GM13976 (cell line): ENCODE data around the gene NPAS3.

Experiments used
- DNase-seq: peaks from one replicate; pipeline ENCODE4 v3.0.0; 2012; ENCODE audit warnings: low spot score
- in situ Hi-C: fragments of 300-500 bp; cut with MboI; formaldehyde crosslinking; loops from one replicate; pipeline ENCODE4 v1.12.0; 2022; ENCODE audit warnings: low sequenced_read_pairs, mixed read lengths, inconsistent platforms; ENCODE audit not compliant: unreplicated experiment
- TF ChIP-seq, protein P1 (sequence below): IDR thresholded peaks from 2 replicates; pipeline ENCODE4 v1.5.1; 2012; ENCODE audit warnings: borderline replicate concordance, mild to moderate bottlenecking; ENCODE audit not compliant: insufficient read depth; ENCODE audit errors: extremely low read depth, missing control alignments, control extremely low read depth

NPAS3 gene

DNA sequence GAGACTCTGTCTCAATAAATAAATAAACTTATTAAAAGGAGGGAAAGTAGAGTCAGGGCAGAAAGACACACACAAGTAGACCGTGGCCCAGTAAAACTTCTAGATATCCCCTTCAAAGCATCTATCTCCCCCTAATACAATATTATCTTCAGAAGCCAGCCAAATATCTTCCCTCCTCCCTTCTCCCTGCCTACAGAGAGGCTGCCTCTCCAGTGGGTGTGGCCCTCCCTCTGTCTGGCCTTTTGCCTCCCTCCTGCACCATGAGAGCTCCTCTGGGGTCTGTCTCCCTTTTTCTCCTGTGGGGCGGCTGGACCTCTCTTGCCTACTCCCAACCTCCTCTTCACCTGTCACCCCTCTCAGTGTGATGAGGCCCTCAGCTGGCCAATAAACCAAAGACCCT, 873.0 kb downstream of the NPAS3 start:
- TF ChIP-seq, protein P1, sequence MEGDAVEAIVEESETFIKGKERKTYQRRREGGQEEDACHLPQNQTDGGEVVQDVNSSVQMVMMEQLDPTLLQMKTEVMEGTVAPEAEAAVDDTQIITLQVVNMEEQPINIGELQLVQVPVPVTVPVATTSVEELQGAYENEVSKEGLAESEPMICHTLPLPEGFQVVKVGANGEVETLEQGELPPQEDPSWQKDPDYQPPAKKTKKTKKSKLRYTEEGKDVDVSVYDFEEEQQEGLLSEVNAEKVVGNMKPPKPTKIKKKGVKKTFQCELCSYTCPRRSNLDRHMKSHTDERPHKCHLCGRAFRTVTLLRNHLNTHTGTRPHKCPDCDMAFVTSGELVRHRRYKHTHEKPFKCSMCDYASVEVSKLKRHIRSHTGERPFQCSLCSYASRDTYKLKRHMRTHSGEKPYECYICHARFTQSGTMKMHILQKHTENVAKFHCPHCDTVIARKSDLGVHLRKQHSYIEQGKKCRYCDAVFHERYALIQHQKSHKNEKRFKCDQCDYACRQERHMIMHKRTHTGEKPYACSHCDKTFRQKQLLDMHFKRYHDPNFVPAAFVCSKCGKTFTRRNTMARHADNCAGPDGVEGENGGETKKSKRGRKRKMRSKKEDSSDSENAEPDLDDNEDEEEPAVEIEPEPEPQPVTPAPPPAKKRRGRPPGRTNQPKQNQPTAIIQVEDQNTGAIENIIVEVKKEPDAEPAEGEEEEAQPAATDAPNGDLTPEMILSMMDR: no peak
- DNase-seq: no peak
- in situ Hi-C loops: no loop called here

DNA sequence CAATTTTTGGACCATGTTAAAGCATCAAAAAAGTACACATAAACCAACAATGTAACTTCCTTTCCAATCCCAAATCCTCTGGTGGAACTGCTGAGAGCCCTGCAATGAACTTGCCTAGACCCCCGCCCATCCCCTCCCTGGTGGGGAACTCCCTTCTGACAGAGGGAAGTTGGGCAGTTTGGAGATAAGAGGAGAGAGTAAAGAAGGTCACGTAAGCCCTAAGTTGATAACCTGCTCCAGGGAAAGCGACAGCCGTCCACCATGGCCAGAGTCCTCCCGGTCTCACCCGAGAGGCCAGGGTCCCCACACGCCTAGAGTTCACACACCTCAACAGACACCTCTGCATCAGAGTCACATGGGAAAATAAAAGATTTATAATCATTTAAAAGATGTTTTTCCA, 873.5 kb downstream of the NPAS3 start:
- in situ Hi-C loops: no loop called here
- DNase-seq: no peak
- TF ChIP-seq, protein P1: no peak

DNA sequence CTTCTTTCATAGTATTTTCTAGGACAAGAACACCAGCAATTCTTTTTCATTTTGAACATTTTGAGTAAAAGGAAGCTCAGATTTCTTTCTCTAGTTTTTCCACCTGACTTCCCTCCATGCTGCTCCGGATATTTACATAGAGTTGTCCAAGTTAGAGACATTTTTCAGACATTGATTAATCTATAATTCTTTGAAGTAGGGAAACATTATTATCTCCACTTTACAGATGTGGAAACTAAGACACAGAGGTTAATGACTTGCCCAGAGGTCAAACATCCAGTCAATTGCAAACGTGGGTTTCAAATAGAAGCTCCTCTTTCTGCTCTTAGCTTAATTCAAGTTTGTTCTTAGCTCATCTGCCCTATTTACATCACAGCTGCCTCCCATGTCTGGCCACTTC, 873.9 kb downstream of the NPAS3 start:
- in situ Hi-C loops: no loop called here
- TF ChIP-seq, protein P1: no peak
- DNase-seq: no peak

DNA sequence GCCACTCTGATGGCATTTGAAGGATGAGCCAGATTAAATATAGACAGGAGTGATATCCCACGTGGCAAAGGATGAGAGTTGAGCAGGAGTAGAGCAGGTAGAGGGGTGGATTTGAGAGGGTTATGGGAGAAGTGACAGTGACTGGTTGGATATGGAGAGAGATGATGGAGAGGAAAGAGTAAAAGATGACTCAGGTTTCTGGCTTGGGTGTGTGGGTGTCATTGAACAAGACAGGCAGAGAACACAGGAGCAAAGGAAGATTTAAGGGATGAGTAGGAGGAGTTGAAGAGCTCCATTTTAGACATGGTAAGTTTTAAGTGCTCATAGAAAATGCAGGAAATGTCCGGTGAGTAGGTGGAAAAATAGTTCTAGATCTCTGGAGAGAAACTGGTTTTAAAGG, 875.3 kb downstream of the NPAS3 start:
- DNase-seq: no peak
- in situ Hi-C loops: no loop called here
- TF ChIP-seq, protein P1: no peak

DNA sequence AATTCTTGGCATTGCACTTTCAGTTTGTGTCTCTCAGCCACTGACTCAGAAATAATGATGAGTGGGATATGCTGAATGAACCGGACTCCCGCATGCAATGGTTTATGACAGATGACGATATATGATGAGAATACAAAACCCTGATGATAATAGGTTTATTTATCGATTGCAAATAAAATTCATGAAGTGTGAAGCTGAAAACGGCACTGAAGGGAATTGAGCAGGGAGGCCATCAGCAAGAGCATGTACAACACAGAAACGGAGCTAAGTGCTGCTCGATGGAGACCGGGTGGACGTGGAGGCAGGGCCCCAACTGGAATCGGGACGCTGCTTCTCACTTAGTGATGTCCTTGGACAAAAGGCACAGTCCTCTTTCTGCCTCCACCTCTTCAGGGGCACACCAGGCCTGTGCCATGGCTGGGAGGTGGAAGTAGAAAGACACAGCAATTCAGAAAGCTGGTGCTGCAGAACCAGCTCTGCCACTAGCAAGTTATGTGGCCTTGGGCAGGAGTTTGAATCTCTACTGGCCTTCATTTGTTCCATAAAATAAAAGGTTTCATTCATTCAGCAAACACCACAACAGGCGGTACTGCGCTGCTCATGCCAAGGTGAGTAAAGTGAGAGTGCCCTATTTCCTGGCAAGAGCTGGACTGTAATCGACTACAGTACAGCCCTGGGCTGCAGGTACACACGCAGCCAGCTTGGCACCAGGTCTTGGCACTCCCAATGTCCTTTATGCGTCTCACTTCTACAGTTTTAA, 895.2 kb downstream of the NPAS3 start:
- TF ChIP-seq, protein P1: no peak
- in situ Hi-C loops: no loop called here
- no peak for DNase-seq

DNA sequence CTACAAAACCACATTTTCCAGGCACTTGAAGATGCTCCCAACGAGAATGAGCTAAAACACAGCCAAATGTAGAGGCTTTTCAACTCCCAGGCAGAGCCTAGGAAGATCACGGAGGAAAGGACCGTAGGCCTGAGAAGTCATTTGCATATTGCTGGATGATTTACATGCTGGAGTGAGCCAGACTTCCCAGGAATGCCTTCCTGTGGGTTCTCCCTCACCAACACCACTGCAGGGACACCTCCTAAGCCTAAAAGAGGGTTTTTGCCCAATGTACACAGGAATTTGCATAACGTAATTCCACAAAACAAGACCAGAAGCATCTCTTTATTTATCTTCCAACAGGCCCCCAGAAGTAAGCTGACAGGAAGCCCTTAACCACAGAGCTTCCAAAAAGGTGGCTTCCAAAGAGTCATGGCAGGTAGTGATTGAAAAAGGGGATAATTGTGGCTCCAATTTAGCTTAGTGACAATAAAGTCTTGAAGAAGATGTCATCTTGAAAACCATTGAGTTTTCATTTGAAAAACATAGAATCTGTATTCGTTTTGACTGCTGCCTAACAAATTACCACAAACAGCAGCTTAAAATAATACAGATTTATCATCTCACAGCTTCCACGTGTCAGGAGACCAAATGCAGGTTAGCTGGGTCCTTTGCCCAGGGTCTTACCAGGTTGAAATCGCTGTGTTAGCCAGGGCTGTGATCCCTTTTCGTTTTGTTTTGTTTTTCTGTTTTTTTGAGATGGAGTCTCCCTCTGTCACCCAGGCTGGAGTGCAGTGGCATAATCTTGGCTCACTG, 896.0 kb downstream of the NPAS3 start:
- TF ChIP-seq, protein P1: no peak
- no peak for DNase-seq
- in situ Hi-C loops: no loop called here
